IMR-90 (cell line): ENCODE measurements around the gene NXF3. TPM values are rescaled to one million over a fixed set of nuclear protein-coding genes. Genes with fewer than 3 reads are reported as not detected.

Experiments
- ATAC-seq: fragments of 200-7000 bp; cut with Tn5 transposase; 2 replicates; pipeline ENCODE4 v1.9.1; 2020; ENCODE audit warnings: low read depth, mild to moderate bottlenecking, moderate library complexity
- BruUV-seq: library from RNA; stranded (reverse); fragments of 400-500 nt; replicated peaks from 2 replicates; lab custom pipeline; 2021; lab: Mats Ljungman, UMichigan
- CTCF ChIA-PET: fragments of 300-600 bp; formaldehyde crosslinking; extraction: SDS; loops from one replicate; lab custom pipeline; 2021; ENCODE audit warnings: antibody characterized with exemption; lab: Yijun Ruan, JAX
- POLR2A ChIA-PET: fragments of 300-600 bp; sonication (Branson Sonifier 250); formaldehyde crosslinking; loops from one replicate; lab custom pipeline; 2022; ENCODE audit warnings: antibody characterized with exemption; ENCODE audit not compliant: unreplicated experiment; lab: Charles Lee
- DNase-seq: peaks from one replicate; pipeline ENCODE4 v3.0.0; 2013
- H2AFZ ChIP-seq: replicated peaks from 2 replicates; pipeline ENCODE3; 2013; ENCODE audit warnings: low read length, mild to moderate bottlenecking; ENCODE audit not compliant: poor library complexity
- H2AK5ac ChIP-seq: 2 replicates; pipeline ENCODE4 v1.6.1; 2013; ENCODE audit warnings: low read depth, low read length, inconsistent platforms
- H2AK9ac ChIP-seq: replicated peaks from 2 replicates; pipeline ENCODE3; 2013; ENCODE audit warnings: mild to moderate bottlenecking, low read depth, low read length, moderate library complexity; ENCODE audit not compliant: poor library complexity
- H2BK120ac ChIP-seq: 2 replicates; pipeline ENCODE4 v1.6.1; 2013; ENCODE audit warnings: low read depth, low read length, inconsistent platforms
- H2BK15ac ChIP-seq: 3 replicates; pipeline ENCODE4 v1.6.1; 2013; ENCODE audit warnings: low read depth, low read length, inconsistent platforms
- H2BK20ac ChIP-seq: 2 replicates; pipeline ENCODE4 v1.6.1; 2013; ENCODE audit warnings: low read depth, mild to moderate bottlenecking, inconsistent platforms, low read length, moderate library complexity
- H2BK5ac ChIP-seq: 2 replicates; pipeline ENCODE4 v1.6.1; 2013; ENCODE audit warnings: mild to moderate bottlenecking, low read depth, low read length, inconsistent platforms; ENCODE audit not compliant: poor library complexity, severe bottlenecking
- H3K14ac ChIP-seq: replicated peaks from 2 replicates; pipeline ENCODE4 v1.6.1; 2013; ENCODE audit warnings: low read depth, low read length, inconsistent platforms
- H3K18ac ChIP-seq: 2 replicates; pipeline ENCODE4 v1.6.1; 2013; ENCODE audit warnings: low read depth, low read length, control low read depth
- H3K23ac ChIP-seq: 2 replicates; pipeline ENCODE4 v1.6.1; 2013; ENCODE audit warnings: low read depth, low read length, inconsistent platforms
- H3K27ac ChIP-seq: 2 replicates; pipeline ENCODE4 v1.5.1; 2013; ENCODE audit warnings: mild to moderate bottlenecking, control low read depth, low read length; ENCODE audit not compliant: insufficient read depth
- H3K27me3 ChIP-seq: 2 replicates; pipeline ENCODE4 v1.6.1; 2013; ENCODE audit warnings: low read length; ENCODE audit not compliant: control insufficient read depth, insufficient read depth
- H3K36me3 ChIP-seq: 2 replicates; pipeline ENCODE4 v1.6.1; 2013; ENCODE audit warnings: low read length, mixed read lengths; ENCODE audit not compliant: control insufficient read depth, insufficient read depth
- H3K4ac ChIP-seq: 2 replicates; pipeline ENCODE4 v1.6.1; 2013; ENCODE audit warnings: low read depth, low read length, inconsistent platforms
- H3K4me1 ChIP-seq: 2 replicates; pipeline ENCODE4 v1.6.1; 2013; ENCODE audit warnings: low read length, mixed read lengths; ENCODE audit not compliant: control insufficient read depth, insufficient read depth
- H3K4me2 ChIP-seq: 2 replicates; pipeline ENCODE4 v1.6.1; 2013; ENCODE audit warnings: low read depth, mild to moderate bottlenecking, control low read depth, low read length, moderate library complexity
- H3K4me3 ChIP-seq: 2 replicates; pipeline ENCODE4 v1.5.1; 2013; ENCODE audit warnings: low read depth, mild to moderate bottlenecking, control low read depth, low read length, moderate library complexity; ENCODE audit not compliant: insufficient read depth
- H3K56ac ChIP-seq: 2 replicates; pipeline ENCODE4 v1.6.1; 2013; ENCODE audit warnings: low read length, inconsistent platforms; ENCODE audit not compliant: insufficient read depth; ENCODE audit errors: extremely low read depth
- H3K79me1 ChIP-seq, 2 experiments: 2 replicates each; pipeline ENCODE4 v1.6.1; 2013; ENCODE audit warnings: low read length in 2 of 2, inconsistent platforms in 1 of 2, low read depth in 1 of 2
- H3K9ac ChIP-seq: 2 replicates; pipeline ENCODE4 v1.6.1; 2013; ENCODE audit warnings: low read depth, low read length, control low read depth
- H3K9me1 ChIP-seq: 2 replicates; pipeline ENCODE4 v1.6.1; 2013; ENCODE audit warnings: low read length, inconsistent platforms; ENCODE audit not compliant: insufficient read depth
- H3K9me3 ChIP-seq: 2 replicates; pipeline ENCODE4 v1.6.1; 2013; ENCODE audit warnings: low read length; ENCODE audit not compliant: control insufficient read depth, insufficient read depth
- H4K20me1 ChIP-seq: 2 replicates; pipeline ENCODE4 v1.6.1; 2013; ENCODE audit warnings: low read length, inconsistent platforms; ENCODE audit not compliant: insufficient read depth
- H4K5ac ChIP-seq: 2 replicates; pipeline ENCODE4 v1.6.1; 2013; ENCODE audit warnings: mild to moderate bottlenecking, low read depth, low read length, control low read depth
- H4K8ac ChIP-seq, 2 experiments: 2 replicates each; pipeline ENCODE4 v1.6.1; 2013; ENCODE audit warnings: low read depth in 2 of 2, low read length in 2 of 2, control low read depth in 1 of 2, inconsistent platforms in 1 of 2
- H4K91ac ChIP-seq: 2 replicates; pipeline ENCODE4 v1.6.1; 2013; ENCODE audit warnings: low read depth, low read length, inconsistent platforms; ENCODE audit not compliant: insufficient read depth
- BHLHE40 ChIP-seq: fragments of 150-350 bp; IDR thresholded peaks from 2 replicates; pipeline ENCODE4 v1.6.1; 2016; ENCODE audit warnings: mild to moderate bottlenecking, low read depth, low read length
- CHD1 ChIP-seq: IDR thresholded peaks from 2 replicates; pipeline ENCODE4 v1.6.1; 2012; ENCODE audit warnings: low read depth, low read length, improper control_type of control experiment
- FOS ChIP-seq: fragments of 150-350 bp; IDR thresholded peaks from 2 replicates; pipeline ENCODE4 v1.6.1; 2016; ENCODE audit warnings: low read depth, low read length
- MAFK ChIP-seq: IDR thresholded peaks from 2 replicates; pipeline ENCODE4 v1.6.1; 2012; ENCODE audit warnings: low read depth, low read length, improper control_type of control experiment
- MAZ ChIP-seq: IDR thresholded peaks from 2 replicates; pipeline ENCODE4 v1.6.1; 2012; ENCODE audit warnings: low read depth, mild to moderate bottlenecking, low read length, improper control_type of control experiment, moderate library complexity, borderline replicate concordance
- MXI1 ChIP-seq: IDR thresholded peaks from 2 replicates; pipeline ENCODE4 v1.6.1; 2012; ENCODE audit warnings: low read depth, mild to moderate bottlenecking, low read length, moderate library complexity, borderline replicate concordance
- NFE2L2 ChIP-seq: fragments of 150-350 bp; IDR thresholded peaks from 2 replicates; pipeline ENCODE4 v1.6.1; 2016; ENCODE audit warnings: low read depth, mild to moderate bottlenecking, low read length
- POLR2A ChIP-seq: IDR thresholded peaks from 2 replicates; pipeline ENCODE4 v1.6.1; 2012; ENCODE audit warnings: mild to moderate bottlenecking, low read depth, low read length
- RAD21 ChIP-seq: IDR thresholded peaks from 2 replicates; pipeline ENCODE4 v1.6.1; 2012; ENCODE audit warnings: low read length, improper control_type of control experiment
- RCOR1 ChIP-seq: IDR thresholded peaks from 2 replicates; pipeline ENCODE4 v1.6.1; 2012; ENCODE audit warnings: mild to moderate bottlenecking, low read length, improper control_type of control experiment; ENCODE audit not compliant: insufficient replicate concordance
- RFX5 ChIP-seq: IDR thresholded peaks from 2 replicates; pipeline ENCODE4 v1.8.0; 2012; ENCODE audit warnings: low read depth, mild to moderate bottlenecking, low read length, moderate library complexity
- SMC3 ChIP-seq: fragments of 150-350 bp; IDR thresholded peaks from 2 replicates; pipeline ENCODE4 v1.6.1; 2016; ENCODE audit warnings: low read depth, mild to moderate bottlenecking, antibody characterized with exemption, low read length, moderate library complexity
- USF2 ChIP-seq: fragments of 150-350 bp; IDR thresholded peaks from 2 replicates; pipeline ENCODE4 v1.6.1; 2017; ENCODE audit warnings: mild to moderate bottlenecking, antibody characterized with exemption, low read length, low read depth
- WGBS, 2 experiments: methylation state at CpG; one replicate each; pipeline versions ENCODE4 v1.1.5 to v1.1.7; 2013; ENCODE audit warnings: missing lambda C conversion rate in 2 of 2; ENCODE audit not compliant: insufficient read length in 1 of 2; ENCODE audit errors: extremely low coverage in 2 of 2; 5-methylcytosine and 5-hydroxymethylcytosine counted together
- dilution Hi-C: fragments of 300-500 bp; cut with HindIII; formaldehyde crosslinking; loops from one replicate; pipeline ENCODE4 v1.14.3; 2018; ENCODE audit warnings: low sequenced_read_pairs; ENCODE audit not compliant: unreplicated experiment
- in situ Hi-C: fragments of 300-500 bp; cut with MboI; formaldehyde crosslinking; loops from 3 replicates; pipeline ENCODE4 v1.14.3; 2019; ENCODE audit warnings: low sequenced_read_pairs, inconsistent platforms, mixed read lengths
- intact Hi-C: fragments of 100-400 bp; cut with micrococcal nuclease; formaldehyde crosslinking; loops from 2 replicates; pipeline ENCODE4 v1.10.0; 2022
- polyA plus RNA-seq, 3 experiments: library from polyadenylated mRNA; depleted of rRNA; stranded (reverse); fragments of >200 nt; gene quantifications; 2 replicates each; pipeline ENCODE4 v1.2.3, GENCODE V29; 2012; ENCODE audit warnings: low replicate concordance in 1 of 3
- total RNA-seq: library from RNA; depleted of rRNA; stranded (reverse); fragments of >200 nt; gene quantifications from 2 replicates; pipeline ENCODE4 v1.2.3, GENCODE V29; 2012
- TF ChIP-seq, protein P1 (sequence below): fragments of 150-350 bp; IDR thresholded peaks from 2 replicates; pipeline ENCODE4 v1.6.1; 2016; ENCODE audit warnings: low read depth, mild to moderate bottlenecking, low read length, moderate library complexity, borderline replicate concordance
- TF ChIP-seq, protein P2 (sequence below): conservative IDR thresholded peaks from 2 replicates; pipeline ENCODE4 v1.5.1; 2012; ENCODE audit warnings: mild to moderate bottlenecking, low read depth, low read length, improper control_type of control experiment

The NXF3 gene
- total and polyA plus RNA-seq, 2 of the 4 experiments (the other 2 are of a cell fraction) = not detected

DNA sequence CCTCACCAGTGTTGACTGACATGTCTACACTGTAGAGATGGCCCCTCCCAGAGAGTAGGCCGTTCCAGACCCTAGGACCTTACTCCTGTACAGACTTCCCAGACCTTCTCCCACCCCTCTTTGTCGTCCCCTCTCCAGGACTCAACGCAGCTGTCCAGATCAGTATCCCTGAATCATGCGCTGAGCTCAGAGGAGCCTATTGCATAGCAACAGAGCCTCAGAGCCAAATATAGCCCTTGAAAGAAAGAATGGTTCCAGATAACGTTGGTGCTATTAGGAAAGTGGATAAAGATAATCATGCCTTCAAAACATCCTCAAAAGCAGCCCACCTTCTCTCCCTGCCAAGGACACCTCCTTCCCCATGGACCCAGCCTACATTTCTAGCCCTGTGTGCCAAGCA is 27.8 kb upstream of the NXF3 start:
- POLR2A ChIA-PET = no interaction called here

More for the DNA sequence above, 27.8 kb upstream of the NXF3 start:
- H3K36me3 ChIP-seq = no peaks in the 10 kb centered on the region
- no peak overlapping the region for H2BK120ac ChIP-seq
- no peak overlapping the region for H4K5ac ChIP-seq
- no peaks in the 10 kb centered on the region for H4K20me1 ChIP-seq
- H2BK15ac ChIP-seq = no peak overlapping the region
- CTCF ChIA-PET = no interaction called here
- H3K27me3 ChIP-seq = no peaks in the 10 kb centered on the region
- no peak overlapping the region for H2AK5ac ChIP-seq
- in situ Hi-C loops = no loop called here
- H3K4me2 ChIP-seq = no peak overlapping the region
- no peaks in the 10 kb centered on the region for H3K9me1 ChIP-seq
- no peak overlapping the region for H3K23ac ChIP-seq
- H3K18ac ChIP-seq = no peak overlapping the region
- H2BK5ac ChIP-seq = no peak overlapping the region
- H2BK20ac ChIP-seq = no peak overlapping the region
- H3K79me1 ChIP-seq = no peaks in the 10 kb centered on the region
- H3K4me3 ChIP-seq = no peak overlapping the region
- H3K14ac ChIP-seq = no peak overlapping the region
- no peak overlapping the region for H3K4ac ChIP-seq
- H3K9ac ChIP-seq = no peak overlapping the region
- H4K91ac ChIP-seq = no peak overlapping the region
- DNase-seq = no peak
- BruUV-seq = no TSS peak
- dilution Hi-C loops = no loop called here
- no peak overlapping the region for H3K27ac ChIP-seq
- ATAC-seq = no peak
- H3K9me3 ChIP-seq = no peaks in the 10 kb centered on the region
- no peaks in the 10 kb centered on the region for H3K4me1 ChIP-seq
- 0% methylated on average over 1 of the region's 5 CpGs; no CpG with 5 or more reads in 1 of the 2 experiments for WGBS, 2 experiments
- TF ChIP-seq, protein P1, sequence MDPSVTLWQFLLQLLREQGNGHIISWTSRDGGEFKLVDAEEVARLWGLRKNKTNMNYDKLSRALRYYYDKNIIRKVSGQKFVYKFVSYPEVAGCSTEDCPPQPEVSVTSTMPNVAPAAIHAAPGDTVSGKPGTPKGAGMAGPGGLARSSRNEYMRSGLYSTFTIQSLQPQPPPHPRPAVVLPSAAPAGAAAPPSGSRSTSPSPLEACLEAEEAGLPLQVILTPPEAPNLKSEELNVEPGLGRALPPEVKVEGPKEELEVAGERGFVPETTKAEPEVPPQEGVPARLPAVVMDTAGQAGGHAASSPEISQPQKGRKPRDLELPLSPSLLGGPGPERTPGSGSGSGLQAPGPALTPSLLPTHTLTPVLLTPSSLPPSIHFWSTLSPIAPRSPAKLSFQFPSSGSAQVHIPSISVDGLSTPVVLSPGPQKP = no peak
- no peak for TF ChIP-seq SMC3
- TF ChIP-seq FOS = no peak
- no peak for TF ChIP-seq RAD21
- TF ChIP-seq, protein P2, sequence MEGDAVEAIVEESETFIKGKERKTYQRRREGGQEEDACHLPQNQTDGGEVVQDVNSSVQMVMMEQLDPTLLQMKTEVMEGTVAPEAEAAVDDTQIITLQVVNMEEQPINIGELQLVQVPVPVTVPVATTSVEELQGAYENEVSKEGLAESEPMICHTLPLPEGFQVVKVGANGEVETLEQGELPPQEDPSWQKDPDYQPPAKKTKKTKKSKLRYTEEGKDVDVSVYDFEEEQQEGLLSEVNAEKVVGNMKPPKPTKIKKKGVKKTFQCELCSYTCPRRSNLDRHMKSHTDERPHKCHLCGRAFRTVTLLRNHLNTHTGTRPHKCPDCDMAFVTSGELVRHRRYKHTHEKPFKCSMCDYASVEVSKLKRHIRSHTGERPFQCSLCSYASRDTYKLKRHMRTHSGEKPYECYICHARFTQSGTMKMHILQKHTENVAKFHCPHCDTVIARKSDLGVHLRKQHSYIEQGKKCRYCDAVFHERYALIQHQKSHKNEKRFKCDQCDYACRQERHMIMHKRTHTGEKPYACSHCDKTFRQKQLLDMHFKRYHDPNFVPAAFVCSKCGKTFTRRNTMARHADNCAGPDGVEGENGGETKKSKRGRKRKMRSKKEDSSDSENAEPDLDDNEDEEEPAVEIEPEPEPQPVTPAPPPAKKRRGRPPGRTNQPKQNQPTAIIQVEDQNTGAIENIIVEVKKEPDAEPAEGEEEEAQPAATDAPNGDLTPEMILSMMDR = no peak
- TF ChIP-seq MAFK = no peak
- TF ChIP-seq MXI1 = no peak
- TF ChIP-seq USF2 = no peak
- no peak for TF ChIP-seq BHLHE40
- no peak for TF ChIP-seq RFX5
- TF ChIP-seq POLR2A = no peak
- no peak for TF ChIP-seq NFE2L2
- no peak for TF ChIP-seq CHD1
- no peak for TF ChIP-seq MAZ
- TF ChIP-seq RCOR1 = no peak
- H4K8ac ChIP-seq = no peak overlapping the region
- no peak overlapping the region for H2AFZ ChIP-seq
- intact Hi-C loops = no loop called here
- H3K56ac ChIP-seq = no peak overlapping the region
- H2AK9ac ChIP-seq = no peak overlapping the region
